ENCODE data around the gene BACH2.

BACH2 gene

DNA sequence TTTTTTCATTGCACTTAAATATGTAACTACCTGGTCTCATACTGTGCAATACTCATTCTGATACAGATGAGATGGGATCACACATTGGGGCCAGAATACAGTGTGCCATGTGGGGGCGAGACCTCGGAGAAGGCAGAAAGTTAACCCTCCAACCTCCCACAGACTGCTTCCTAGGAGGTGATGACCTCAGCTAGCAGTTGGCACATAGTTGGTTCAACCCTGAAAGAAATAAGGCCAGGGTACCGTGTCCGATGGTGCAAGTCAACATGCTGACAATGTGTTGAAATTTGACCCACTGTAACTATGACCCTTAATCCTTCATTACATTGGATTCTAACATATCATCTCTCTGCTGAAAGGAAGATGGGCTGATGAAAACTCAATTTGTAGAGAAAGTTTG lies 340.5 kb downstream of the BACH2 start:
- no peak for DNase-seq

DNA sequence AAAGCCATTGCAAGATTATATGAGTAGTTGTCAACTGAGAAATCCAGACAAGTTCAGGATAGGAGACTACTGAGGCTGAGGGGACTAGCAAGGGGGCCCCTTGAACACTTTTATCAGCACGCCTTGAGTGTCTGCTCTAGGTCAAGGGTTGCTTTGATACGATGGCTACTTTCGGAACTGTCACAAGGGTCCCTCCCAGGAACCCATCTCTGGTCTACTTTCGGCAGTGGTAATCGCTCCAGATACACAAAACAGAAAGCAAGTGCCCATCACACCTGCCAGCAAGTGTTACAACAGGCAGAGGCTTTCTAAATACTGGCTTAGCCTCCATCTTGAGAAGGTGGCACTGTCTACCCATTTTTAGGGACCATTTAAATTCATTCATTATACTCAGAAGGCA lies 341.3 kb downstream of the BACH2 start:
- no peak for DNase-seq

GRCh38 chr6:89954721-89955148 lies 341.9 kb downstream of the BACH2 start:
- DNase-seq = no peak

DNA sequence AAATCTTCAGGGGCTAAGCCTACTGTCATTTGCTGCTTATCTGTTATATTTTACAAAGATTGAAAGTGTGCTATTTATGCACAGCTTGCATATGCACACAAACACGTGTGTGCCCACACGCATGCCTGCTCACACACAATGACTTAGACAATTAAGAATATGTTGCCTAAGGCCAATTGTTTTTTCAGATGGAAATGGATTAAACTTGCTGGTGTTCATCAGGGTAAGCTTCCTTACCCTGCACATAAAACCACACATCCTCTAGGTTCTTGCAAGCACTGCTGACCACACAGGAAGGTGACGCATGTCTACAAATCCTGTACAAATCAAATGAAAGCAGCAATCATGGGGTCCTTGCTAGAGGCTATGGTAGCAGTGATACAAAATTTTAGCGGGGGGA lies 344.0 kb downstream of the BACH2 start:
- peak; percentile 14 for DNase-seq

DNA sequence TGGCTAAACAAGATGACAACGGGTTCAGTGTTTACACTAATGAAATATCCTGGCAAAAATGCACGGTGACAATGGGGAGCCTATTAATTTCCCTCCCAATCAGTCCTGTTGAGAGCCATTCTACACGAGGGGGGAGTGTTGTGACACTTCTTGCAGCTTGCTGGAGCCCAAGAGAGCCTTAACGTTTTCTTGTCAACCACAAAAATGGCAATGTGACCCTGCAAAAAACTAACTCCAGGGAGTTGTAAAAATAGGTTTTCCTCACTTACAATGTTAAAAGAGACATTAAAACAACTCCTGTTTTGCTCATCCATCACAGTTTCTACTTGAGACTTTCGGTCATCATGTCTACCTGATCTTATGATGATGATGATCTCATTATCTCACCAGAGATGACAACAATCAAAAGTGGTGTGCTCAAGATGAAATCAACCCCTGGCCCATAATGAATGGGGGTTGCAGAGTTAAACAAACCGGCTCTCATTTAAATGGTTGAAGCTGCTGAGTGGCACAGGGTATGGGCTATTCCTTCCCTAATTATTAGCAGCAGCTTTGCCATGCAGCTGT lies 344.5 kb downstream of the BACH2 start:
- no peak for DNase-seq

- no peak for DNase-seq
Observed at GRCh38 chr6:89951574-89952104, 345.0 kb downstream of the BACH2 start.

DNA sequence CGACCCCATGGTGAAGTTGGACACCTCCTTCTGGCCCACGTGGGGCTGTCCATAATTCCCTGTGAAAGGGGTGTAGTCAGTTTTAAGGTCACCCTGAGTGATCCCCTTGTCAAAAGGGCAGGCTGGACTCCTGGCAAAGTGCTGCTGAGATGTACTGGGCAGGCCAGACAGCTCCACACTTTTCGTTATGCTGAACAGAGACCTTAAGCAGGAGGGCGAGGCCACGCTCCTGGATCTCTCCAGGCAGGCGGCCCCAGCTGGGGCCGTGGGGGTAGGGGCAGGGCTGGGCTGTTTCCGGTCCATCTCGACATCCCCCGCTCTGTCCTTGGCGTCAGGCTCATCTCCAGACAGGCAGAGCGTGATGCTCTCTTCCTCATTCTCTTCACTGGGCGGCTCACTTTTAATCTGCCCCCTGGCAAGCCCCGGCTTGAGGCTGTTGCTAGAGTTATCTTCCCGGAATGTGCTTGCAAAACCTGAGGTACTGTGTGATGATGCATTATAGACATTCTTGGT lies 345.7 kb downstream of the BACH2 start:
- no peak for DNase-seq

DNA sequence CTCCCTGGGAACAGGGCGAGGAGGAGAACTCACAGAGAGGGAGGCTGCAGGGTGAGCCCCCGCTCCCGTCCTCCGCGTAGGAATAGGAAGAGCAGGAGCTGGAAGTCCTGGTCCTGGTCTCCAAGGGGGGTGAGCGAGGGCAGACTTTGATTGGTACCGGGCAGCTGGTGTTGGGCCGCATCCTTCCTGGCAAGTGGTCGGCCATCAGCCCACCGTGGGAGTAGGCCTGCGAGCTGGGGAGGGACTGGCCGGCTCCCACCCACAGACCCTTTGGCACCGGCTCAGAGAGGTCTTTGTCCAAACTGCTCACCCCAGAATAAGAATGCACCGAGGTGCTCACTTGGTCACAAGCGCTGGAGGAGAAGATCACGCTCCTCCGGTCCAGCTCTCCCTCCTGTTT lies 346.2 kb downstream of the BACH2 start:
- no peak for DNase-seq

GRCh38 chr6:89948876-89949275 lies 347.8 kb downstream of the BACH2 start:
- no peak for DNase-seq

- DNase-seq = no peak
Observed at GRCh38 chr6:89944826-89945407, 351.7 kb downstream of the BACH2 start.

- DNase-seq = no peak
Observed at GRCh38 chr6:89944181-89944755, 352.4 kb downstream of the BACH2 start.

- no peak for DNase-seq
Observed at GRCh38 chr6:89942601-89943000, 354.0 kb downstream of the BACH2 start.

DNA sequence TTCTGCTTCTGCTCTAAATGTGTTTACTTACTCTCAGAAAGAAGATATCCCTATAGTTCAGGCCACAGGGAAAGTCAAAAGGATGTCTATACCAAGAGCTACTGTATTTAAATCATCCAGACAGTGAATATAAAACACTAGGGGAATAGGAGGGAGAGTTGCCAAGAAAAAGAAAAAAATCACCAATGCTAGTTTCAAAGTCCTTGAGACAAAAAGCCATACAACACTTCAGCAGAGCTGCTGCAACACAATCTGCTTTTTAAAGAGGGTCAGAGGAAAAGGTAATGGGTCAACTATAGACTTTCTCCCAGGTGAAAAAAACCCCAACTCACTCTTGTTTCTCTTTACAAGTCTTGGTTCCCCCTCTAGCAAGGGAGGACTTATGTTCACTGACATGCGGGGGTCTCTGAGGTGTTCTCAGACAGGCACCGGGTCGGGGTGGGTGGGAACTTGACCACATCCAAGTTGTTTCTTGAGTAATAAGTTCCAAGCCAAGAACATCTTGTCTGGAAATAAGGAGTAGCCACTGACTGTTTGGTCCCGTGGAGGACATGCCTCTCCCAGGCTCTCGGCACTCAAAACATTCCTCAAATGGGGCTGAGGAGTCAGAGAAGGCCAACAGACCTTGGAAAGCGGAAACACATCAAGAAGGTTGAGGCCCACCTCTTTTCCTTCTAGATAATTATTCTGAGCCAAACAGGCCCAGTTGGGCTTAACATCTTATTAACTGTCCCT lies 354.7 kb downstream of the BACH2 start:
- no peak for DNase-seq

- no peak for DNase-seq
Observed at GRCh38 chr6:89941031-89941762, 355.4 kb downstream of the BACH2 start.

DNA sequence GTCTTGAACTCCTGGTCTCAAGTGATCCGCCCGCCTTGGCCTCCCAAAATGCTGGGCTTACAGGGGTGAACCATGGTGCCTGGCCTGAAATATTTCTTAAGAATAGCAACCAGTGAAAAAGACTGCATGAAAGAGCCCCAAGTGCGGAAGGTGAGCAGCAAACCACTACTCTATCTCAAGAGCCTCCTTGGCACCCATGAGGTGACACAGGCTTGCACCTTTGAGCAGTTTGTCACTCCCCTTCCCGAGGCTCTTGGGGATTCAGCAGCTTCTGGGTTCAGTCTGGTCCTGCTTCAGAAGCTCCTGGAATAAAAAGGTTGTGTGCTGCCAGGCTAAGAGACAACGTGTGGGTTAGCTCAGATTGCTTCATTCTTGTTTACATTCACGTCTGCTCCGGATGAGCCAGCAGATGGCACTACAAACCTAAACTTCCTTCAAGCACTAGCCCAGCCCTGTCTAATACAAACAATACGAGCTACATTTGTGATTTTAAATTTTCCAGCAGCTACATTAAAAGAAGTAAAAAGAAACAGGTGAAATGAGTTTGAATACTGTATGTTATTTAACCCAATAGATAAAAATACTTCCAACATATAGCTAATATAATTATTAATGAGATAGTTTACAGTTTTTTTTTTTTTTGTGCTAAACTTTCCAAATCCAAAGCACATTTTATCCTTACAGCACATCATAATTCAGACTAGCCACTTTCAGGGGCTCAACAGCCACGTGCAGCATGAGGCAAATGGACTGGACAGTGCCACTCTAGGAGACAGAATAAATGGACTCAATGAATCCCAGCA lies 356.2 kb downstream of the BACH2 start:
- peak; percentile 73 for DNase-seq

- DNase-seq = no peak
Observed at GRCh38 chr6:89939144-89939543, 357.5 kb downstream of the BACH2 start.

GRCh38 chr6:89938014-89938413 lies 358.6 kb downstream of the BACH2 start:
- DNase-seq = no peak

DNA sequence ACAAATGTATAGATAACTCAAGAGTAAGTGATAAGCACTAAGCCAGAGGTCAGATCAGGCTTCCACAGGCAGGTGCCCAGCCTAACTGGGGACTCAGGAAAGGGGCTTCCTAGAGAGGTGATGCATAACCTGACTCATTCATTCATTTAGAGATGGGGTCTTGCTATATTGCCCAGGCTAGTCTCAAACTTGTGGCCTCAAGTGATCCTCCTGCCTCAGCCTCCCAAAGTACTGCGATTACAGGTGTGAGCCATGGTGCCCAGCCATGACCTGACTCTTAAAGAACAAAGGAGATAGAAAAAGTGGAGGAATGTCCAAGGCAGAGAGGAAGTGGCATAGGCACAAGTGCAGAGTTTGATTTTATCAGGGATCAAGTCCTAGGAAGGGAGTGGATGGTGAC lies 360.5 kb downstream of the BACH2 start:
- DNase-seq = no peak

GRCh38 chr6:89934685-89935366 lies 361.8 kb downstream of the BACH2 start:
- no peak for DNase-seq

DNA sequence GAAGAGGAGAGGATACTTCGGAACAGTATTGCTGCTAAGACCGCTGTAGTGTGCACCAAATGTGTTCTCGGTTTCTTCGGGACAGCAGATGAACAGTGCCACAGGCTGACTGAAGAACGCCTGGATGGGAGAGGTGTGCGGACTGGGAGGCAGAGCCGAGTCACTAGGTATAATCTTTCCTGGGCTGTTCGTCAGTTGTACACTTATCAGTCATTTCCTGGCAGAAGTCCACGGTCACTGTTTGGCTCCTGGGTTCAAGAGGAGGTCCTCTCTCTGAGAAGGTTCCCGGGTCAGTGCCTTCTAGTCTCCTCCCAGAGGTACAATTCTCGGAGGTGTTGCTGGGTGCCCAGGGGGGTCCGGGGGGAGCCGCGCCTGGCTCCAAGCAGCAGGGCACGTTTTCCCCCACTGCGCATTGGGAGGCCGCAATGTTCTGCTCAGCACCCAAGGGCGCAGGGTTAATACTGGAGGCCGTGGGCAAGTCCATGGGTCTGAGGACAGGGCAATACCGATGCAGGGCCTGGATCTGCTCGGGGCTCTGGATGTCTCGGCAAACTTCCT lies 364.3 kb downstream of the BACH2 start:
- no peak for DNase-seq

DNA sequence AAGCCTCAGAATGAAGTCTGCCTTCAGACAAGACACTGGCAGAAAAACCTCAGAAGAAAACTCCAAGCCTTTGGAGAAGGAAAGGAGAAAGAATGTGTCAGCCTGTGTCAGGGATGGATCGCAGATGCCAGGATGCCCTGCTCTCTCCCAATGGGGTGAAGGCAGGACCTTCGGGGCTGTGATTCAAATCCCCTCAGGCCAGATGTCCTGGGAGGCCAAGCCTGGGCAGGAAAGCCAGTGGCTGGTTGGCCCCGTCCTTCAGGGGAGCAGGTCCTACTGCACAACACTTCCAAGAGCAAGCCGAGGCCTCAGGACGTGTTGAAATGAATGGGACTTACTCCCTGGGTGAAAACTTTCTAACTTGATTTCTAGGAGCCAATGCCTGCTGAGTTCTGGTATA lies 365.9 kb downstream of the BACH2 start:
- DNase-seq = no peak

All from NCI-H1694 treated with DMSO at 0.1 percent for 48 hours (cell line).